Stimulated activated CD4-positive, alpha-beta T cell treated with anti-CD3 and anti-CD28 coated beads, Interleukin-4, amount 100 ng/mL, for 24 hours (primary cell): ENCODE data around the gene KRT2.

Source experiments
- DNase-seq: peaks from one replicate; pipeline ENCODE4 v3.0.0-alpha.2; 2020

KRT2 gene

DNA sequence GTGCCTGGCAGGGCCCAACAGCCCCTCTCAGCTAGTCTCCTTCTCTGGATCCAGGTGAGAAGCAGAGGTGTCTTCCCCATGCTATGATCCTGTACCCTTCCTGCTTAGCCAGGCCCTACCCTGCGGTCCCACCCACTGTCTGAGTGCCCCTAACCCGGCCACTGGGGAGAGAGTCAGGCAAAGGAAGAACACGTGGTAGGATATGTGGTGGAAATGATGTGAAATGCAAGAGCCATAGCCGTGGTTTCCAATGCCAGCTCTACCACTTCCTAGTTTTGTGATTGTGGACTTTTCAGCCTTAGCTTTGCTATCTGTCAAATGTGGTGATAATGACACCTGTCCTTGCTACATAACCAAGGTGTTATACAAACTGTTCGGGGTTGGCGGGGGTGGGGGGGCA, 15.8 kb downstream of the KRT2 start:
- DNase-seq, result no peak

DNA sequence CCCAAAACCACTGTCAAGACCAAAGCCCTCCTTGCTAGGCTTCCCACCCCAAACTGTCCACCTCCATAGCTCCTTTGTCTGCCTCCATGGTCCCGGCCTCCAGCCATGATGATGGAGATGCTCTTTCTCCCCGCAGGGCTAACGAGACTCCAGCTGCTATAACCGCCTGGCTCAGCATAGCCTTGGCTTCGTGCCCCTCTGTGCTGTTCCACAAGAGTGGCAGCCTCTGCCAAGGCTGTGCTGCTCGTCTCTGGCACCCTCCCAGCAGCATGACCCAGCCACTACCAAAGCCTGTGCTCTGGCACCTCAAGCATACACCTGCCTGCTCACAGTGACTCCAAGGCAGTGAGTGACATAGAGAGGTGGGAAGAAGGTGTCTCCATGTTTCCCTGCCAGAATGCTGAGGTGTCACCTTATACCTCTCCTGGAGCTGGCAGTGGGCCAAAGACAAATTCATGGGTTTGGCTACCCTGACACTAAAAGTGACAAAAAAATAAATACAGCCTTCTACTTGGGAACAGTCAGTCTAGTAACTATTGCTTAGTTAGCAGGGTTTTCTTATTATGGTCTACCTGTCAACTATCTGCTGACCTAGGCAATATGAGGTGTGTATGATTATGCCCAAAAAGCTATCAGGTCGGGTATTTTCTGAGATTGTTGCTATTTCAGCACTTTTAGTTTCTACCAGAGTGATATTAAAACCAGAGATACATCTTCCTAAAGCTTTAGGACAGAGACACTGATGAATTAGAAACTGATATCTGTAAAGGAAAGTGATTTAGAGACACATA, 17.6 kb downstream of the KRT2 start:
- no peak for DNase-seq

DNA sequence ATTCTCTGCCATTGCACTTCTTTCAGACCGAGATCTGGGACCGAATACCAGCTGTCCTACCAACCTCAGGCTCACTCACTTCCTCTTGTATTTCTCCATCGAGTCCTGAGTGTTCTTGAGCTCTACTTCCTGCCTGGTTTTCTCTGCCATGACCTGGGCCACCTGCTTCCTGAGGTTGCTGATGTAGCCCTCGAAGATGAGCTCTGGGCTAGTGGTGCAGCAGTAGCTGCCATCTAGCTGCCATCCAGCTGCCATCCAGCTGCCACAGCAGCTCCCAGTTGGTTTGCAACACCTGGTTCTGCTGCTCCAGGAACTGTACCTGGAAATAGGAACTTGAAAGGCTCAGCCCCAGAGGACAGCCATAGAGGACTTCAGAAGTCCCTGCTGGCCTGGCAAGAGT, 18.6 kb downstream of the KRT2 start:
- no peak for DNase-seq

DNA sequence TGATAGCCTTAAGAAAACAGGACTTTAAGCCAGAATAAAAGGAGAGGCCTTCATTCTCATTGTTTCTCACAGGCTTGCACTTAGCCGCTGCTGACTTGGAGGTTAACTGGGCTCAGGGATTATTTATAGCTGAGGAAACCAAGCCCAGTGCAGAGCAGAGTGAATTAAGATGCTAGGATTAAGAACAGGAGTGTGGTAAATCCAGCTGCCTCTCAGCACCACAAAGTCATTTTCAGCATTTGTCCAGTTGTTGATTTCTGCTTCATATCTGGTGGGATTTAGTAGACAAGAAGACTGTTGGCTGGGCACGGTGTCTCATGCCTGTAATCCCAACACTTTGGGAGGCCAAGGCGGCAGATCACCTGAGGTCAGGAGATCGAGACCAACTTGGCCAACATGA, 19.4 kb downstream of the KRT2 start:
- no peak for DNase-seq

DNA sequence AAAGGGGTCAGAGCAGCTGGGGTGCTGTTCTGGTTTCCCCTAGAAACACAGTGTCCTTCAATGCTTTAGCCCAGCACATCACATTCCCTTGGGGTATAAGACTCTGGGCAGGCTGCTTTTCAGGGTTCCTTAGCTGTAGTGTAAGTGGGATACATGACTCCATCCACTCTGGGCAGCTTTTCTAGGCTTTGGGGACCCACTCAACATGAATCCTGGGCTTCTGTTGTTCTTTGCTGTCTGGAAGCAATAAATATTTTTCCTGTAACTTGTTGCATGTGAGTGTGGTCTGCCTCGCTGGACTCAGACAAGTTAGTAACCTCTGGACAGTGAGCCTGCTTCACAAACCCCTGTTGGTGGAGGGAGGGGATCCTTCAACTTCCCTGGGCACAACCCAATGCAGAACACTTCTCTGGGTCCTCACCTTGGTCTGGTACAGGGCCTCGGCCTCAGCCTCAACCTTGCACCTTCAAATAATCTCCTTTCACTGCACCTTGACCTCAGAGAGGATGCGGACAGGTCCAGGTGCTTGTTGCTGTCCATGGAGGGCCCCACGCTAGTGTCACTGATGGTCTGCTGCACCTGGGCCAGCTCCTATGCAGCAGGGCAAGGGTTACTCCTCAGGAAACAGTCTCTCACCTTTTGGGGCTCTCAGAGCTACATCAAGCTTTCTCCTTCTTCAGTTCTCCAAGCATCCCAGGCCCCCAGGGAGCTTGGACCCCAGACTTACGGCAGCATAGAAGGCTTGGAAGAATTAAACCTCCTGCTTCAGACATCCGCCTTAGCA, 20.1 kb downstream of the KRT2 start:
- no peak for DNase-seq

DNA sequence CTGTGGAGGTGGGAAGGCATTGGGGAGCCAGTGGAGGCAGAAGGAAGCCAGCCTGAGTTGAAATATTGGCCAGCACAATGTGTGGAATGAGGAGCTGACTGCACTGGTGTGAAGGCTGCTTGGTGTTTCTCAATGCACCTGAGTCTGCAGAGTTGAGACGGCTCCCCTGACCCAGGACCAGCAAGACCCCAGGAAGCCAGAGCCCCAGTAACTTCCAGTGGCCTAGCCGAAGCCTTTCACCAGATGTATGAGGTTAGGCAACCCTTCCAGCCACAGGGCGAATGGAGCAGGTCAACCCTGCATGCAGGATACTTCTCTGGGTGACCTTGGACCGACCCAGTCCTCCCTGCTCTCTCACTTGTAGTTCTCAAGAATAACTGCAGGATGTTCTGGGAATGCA, 20.7 kb downstream of the KRT2 start:
- no peak for DNase-seq

DNA sequence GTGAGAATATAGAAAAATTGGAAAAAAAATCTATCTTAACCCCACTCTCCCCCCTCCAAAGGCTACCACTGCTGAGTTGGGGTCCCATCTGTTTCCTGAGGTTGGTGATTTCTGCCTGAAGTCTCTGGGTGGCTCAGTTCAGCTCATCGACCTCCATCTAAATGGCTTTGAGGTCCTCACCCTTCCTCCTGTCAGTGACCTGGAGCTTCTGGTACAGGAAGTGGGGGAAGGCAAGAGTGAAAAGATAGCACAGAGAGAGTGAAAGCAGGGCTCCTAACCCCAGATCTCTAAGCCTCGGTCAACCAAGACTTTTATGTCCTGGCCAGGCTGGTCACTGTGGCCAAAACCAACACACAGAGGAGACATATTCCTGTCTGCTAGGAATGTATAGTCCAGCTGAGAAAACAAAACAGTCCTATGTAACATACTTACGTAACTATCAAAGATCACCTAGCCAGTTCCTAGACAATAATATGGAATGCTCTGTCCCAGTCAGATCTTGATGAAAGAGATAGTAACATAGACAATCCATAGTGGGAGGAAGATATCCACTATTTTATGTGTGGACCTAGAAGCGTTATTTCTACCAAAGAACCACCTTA, 21.3 kb downstream of the KRT2 start:
- DNase-seq, result no peak

DNA sequence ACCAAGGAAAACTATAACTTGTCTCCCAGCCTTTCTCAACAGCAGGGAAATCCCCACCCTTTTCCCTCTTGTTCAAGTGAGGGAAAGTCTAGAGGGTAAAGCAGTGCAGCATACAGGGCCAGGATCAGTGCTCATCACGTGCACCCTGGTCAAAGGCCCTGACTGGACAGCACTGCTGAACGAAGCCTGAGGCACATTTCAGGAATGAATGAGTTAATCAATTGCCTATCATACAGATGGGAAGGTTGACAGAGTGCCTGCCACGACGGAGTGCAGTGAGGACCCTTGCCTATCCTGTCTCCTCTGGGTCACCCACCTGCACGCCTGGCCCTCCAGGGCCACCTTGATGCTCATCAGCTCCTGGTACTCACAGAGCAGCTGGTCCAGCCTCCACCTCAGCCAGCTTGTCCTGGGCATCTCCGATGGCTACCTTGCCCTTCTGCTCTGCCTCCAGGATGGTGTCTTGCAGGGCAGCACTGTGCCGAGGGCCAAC, 22.0 kb downstream of the KRT2 start:
- no peak for DNase-seq

DNA sequence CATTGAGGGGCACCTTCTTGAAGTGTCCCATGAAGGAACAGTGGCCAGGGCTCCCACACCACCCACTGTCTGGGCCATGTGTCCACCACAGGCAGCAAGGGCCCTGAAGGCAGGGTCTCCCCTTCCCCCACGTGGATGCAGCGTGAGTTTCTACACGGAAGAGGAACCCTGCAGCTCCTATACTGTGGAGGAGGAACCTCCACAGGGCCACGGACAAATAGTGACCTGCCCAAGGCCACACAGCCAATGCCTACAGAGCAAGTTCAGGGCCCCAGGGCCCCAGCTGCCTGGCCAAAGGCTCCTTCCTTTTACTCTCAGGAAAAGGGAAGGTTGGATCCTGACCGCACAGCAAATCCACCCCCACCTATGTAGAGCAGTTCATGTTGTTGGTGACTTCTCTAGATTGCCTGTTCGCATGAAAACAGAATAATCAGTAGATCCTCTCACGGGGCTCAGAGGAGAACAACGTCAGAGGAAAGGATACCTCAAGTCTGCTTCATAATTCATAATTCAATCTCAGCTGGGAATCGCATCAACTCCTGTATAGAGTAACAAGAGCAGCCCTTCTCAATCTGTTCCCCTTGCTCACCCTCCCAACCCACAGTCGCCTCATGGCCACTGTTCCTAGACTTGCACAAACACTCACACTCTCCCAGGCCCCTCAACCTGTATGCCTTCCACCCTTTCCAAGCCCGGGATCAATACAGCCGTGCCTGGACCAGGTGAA, 22.6 kb downstream of the KRT2 start:
- DNase-seq, result no peak

DNA sequence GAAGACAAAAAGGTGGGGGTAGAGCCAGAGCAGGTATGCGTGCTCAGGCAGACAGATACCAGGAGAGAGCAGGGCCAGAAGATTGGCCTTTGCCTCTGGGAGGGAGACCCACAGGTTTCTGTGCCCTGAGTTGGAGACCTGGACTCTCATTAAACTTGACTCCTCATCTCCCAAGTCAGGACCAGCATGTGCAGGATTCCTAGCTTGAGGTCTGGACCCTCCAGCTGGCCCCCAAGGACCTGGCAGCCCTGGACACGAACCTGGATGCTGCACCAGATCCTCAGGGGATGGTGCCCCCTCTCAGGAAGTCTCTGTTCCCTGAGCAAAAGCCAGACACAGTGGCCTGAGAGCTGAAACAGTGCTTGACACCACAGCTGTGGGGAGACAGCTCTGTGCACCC, 23.2 kb downstream of the KRT2 start:
- no peak for DNase-seq

DNA sequence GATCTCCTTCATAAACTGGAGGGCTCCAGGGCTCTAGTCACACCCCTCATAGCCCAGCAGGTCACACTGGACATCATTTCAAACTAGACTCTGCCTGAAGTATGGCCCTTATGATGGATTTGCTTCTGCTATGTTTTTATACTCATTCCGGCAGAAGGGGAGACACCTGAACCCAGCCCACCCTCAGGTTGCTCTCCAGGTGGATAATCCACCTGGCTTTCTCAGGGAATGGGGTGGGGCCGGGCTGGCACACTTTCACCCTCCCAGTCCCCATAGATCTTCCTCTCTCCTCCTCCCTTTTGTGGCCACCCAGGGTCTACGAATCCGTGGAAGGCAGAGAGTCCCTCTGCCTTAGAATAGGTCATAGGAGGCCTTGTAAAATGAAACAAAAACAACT, 23.9 kb downstream of the KRT2 start:
- DNase-seq, result no peak

DNA sequence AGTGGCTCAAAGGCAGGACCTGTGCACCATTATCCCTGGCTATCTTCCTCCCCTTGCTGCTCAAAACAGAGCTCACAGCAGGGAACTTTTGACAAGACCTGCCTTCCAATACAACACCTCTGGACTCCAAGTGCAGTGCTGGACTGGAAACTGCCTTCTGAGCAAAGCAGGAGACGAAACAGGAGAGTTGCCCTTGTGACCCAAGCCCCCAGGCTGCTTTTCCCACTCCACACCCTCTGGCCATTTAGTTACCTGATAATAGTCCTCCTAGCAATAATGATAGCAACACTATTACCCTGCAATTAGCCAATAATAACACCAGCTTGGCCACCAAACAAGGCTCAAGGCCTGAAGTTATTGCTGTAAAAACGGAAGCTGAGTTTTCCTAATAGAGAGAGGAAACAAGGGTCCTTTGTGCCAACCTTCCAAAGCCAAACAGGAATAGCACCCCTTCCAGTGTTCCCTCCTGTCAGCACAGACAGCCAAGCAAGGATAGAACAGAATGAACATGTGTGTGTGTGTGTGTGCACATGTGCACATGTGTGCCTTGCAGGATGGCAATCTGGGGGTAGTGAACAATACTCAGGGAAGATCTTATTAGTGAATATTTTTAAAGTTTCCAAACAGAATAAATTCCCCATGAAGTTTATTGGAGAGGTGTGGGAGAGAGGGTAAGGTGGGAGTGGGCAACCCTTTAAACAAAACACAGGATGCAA, 24.5 kb downstream of the KRT2 start:
- no peak for DNase-seq

DNA sequence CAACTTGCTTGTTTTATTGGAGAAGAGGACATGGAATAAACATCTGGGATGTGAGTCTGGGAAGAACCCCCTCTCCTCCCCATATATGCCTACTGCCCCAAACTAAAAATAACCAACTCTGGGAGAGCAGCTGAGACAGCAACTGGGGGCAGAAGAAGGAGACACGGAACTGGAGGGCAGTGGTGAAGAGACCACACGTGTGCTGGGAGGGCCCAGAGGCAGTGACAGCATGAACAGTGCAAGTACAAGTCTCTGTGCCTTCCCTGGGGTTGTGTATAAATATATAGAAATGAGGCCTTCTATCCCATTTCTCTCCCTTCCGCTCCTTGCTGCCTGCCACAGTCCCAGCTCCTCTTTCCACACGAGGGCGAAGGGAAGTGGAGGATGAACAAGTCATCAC, 29.7 kb downstream of the KRT2 start:
- no peak for DNase-seq

DNA sequence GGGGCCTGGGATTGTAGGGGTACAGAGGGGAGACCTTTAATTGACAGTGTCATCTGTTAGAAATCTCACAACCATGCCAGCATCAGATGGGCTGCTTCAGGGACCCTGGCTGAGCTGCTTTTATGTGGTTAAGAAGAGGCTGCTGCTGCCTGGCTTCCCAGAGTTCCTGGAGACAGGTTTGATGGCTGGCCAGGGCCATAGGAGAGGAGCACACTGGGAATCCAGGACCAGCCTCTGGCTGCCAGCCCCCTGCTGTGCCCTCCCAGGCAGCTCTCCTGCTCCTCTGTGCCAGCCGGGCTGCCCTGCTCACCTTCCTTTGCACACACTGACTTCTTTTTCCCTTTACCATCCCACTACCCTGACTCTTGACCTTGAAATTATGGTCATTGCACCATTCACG, 33.1 kb downstream of the KRT2 start:
- DNase-seq, result no peak

DNA sequence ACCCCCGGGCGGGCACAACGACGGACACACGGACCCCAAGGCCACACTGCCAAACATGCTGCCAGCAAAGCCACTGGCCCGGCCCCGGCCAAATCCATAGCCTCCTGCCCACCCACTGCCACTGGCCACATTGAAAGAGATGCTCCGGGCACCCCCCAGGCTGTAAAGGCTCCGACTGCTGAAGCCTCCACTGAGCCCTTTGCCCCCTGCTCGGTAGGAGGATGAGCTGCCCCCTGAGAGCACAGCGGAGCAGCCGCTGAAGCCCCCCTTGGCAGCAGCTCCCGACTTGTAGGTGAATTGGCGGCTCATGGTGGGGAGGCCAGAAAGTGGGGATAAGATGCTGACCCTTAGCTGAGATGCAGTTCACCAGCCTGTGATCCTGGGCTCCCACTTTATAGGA, 33.8 kb downstream of the KRT2 start, which contains the start of gene KRT73:
Gene KRT73, minus strand, starts transcription at position 344 of the 400 bp plus-strand sequence. Its CDS starts 35 bp downstream, at position 309.
- DNase-seq, result no peak

DNA sequence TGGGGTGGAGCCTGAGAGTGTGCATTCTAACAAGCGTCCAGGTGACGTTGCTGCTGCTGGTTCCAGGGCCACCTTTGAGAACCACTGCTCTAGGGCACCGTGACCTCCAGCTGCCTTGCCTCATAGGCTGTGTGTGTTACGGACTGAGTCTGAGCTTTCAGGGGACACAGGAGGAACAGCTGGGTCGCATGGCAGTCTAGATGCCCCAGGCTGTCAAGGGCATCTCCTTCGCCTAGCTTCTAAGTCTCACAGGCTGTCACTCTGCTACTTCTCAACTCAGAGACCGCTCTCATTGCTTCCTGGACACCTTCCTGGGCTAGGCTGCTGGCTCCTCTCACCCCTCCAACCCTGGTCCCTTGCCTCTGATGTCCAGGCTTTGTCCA, 34.6 kb downstream of the KRT2 start:
- DNase-seq, result no peak

DNA sequence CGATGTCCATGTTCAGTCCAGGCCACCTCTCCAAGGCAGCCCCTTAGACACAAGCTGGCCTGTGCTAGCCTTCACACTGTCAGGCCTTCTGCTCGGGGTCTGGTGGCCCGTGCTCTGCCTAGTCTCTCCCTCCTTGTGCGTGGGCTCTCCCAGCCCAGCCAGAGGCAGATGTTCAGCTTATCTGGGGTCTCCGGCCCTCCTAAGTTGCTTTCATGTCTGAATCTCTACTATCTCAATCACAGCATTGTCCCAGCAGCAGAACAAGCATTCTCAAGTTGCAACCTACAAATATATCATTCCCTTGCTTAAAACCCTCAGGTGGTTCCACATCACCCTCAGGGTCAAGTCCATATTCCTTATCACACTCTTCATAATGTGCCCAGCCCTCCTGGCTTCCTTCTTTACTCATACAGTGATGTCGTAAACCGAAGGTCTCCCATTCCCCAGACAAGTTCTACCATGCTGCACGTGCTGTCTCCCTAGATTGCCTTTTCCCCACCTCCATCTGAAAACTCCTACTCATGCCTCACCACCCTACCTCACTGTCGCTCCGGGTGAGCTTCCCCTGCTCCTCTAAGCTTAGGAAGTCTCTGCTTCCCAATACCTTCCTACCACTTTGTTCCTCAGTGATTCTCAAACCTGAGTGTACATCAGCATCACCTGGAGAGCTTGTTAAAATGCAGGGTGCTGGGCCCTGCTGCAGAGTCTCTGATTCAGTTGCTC, 35.2 kb downstream of the KRT2 start:
- no peak for DNase-seq

DNA sequence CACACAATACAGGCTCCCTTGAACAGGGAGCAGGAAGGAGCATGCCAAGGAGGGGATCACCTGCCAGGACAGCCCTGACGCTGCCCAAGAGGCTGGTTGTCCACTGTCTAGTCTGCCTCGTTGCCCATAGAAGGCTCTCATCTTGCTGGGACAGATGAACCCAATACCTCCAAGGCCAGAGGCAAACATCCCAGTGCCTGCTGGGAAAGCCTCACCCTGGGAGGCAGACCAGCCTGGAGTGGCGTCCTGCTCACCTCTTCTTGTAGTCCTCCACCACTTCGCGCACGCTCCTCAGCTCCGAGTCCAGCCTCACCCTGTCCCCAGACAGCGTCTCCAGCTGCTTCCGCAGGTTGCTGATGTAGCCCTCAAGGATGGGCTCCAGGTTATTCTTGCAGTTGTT, 36.1 kb downstream of the KRT2 start:
- no peak for DNase-seq

DNA sequence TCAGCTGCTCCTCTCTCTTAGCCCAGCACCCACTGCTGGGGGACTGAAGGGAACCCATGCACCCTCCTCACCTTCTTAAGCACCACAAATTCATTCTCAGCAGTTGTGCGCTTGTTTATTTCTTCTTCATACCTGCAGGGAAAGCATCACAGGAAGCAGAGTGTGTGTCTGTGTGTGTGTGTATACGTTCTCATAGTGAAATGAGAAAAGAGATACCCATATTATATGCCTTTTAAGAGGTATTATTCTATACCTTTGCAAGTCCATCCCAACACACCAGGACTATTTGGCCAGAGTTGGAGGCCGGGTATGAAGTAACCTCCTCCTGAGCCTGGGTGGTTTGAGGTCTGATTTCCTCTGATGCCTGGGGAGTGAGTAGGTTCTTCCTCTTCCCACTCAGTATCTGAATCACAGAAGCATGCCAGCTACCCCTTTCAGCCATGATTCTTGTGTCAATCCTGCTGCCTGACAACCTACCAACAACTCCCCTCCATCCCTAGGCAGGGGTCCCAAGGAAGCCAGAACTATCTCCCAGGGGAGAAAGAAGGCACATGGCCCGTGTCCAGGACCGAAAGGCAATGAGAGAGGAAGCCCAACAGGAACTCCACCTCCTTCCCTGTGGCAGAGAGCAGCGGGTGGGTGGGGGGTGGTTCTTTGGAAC, 36.7 kb downstream of the KRT2 start:
- DNase-seq, result peak; percentile 49

DNA sequence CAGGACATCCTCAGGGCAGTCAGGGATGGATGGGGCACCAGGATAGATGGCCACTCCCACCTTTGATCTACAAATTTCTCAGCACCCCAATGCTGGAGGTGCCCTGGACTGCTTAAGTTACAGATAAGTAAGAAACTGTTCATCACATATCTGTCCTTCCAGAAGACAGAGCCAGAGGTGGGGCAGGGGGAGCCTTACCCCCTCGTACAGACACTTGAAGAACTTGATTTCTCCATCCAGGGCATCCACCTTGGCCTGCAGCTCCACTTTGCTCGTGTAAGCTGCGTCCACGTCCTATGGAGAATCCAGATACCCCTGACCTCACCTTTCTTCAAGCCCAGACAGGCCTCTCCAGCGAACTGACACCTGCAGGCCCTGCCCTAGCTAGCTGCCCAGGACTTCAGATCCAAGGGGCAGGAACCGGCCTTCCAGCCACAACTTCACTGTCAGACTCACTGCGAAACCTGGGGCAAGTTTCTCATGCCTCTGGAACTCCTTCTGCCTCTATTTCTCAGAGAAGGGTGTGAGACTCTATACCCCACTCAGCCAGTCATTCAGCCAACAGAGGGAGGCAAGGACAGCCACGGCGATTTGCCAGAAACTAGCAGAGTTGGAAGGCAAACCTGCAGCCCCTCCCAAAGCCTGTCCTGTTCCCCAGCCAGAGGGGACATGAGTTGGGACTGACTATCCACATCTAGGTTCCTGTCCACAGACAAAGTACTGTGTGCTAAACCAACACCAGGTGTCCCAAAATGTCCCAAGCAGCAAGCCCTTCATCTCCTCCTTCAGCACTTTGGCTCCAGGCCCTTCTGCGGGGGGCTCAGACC, 37.4 kb downstream of the KRT2 start:
- no peak for DNase-seq
